Neuronal stem cell (in vitro differentiated cells): Measurements from ENCODE around the gene APIP.

Experiments
- DNase-seq: peaks from one replicate; pipeline ENCODE4 v3.0.0-alpha.2; 2013; ENCODE audit warnings: low spot score
- H2AFZ ChIP-seq: one replicate; pipeline ENCODE4 v1.6.1; 2013; ENCODE audit warnings: mild to moderate bottlenecking, low read length, inconsistent platforms
- H2AK5ac ChIP-seq: 2 replicates; pipeline ENCODE4 v1.6.1; 2013; ENCODE audit warnings: low read depth, mild to moderate bottlenecking, inconsistent platforms, low read length, moderate library complexity, mixed read lengths
- H2BK120ac ChIP-seq: 2 replicates; pipeline ENCODE4 v1.6.1; 2013; ENCODE audit warnings: low read depth, mild to moderate bottlenecking, inconsistent platforms, low read length, moderate library complexity, mixed read lengths
- H2BK12ac ChIP-seq: one replicate; pipeline ENCODE4 v1.6.1; 2013; ENCODE audit warnings: low read length, inconsistent platforms
- H2BK15ac ChIP-seq: 2 replicates; pipeline ENCODE4 v1.6.1; 2013; ENCODE audit warnings: mild to moderate bottlenecking, low read length, inconsistent platforms, mixed read lengths
- H2BK5ac ChIP-seq: one replicate; pipeline ENCODE4 v1.6.1; 2013; ENCODE audit warnings: inconsistent platforms, mild to moderate bottlenecking, low read length, moderate library complexity
- H3K14ac ChIP-seq: one replicate; pipeline ENCODE4 v1.6.1; 2013; ENCODE audit warnings: low read length, inconsistent platforms
- H3K18ac ChIP-seq: 2 replicates; pipeline ENCODE4 v1.6.1; 2013; ENCODE audit warnings: low read length, inconsistent platforms
- H3K23ac ChIP-seq: 2 replicates; pipeline ENCODE4 v1.6.1; 2013; ENCODE audit warnings: low read depth, mild to moderate bottlenecking, mixed read lengths, low read length, inconsistent platforms; ENCODE audit not compliant: poor library complexity
- H3K27ac ChIP-seq: replicated peaks from 3 replicates; pipeline ENCODE4 v1.5.1; 2013; ENCODE audit warnings: low read length, inconsistent platforms
- H3K27me3 ChIP-seq, 3 experiments: 2 replicates each; pipeline ENCODE4 v1.6.1; 2013; ENCODE audit warnings: low read length in 3 of 3, mild to moderate bottlenecking in 2 of 3, inconsistent platforms in 1 of 3, low read depth in 1 of 3, mixed read lengths in 1 of 3, moderate library complexity in 1 of 3; ENCODE audit not compliant: control insufficient read depth in 3 of 3, insufficient read depth in 3 of 3
- H3K36me3 ChIP-seq, 2 donors: replicated peaks in 1 of 2; 2 replicates each; pipeline ENCODE4 v1.6.1; 2013; ENCODE audit warnings: low read length in 2 of 2; ENCODE audit not compliant: control insufficient read depth in 2 of 2, insufficient read depth in 2 of 2
- H3K4ac ChIP-seq: 2 replicates; pipeline ENCODE4 v1.6.1; 2013; ENCODE audit warnings: inconsistent platforms, mild to moderate bottlenecking, low read length, moderate library complexity
- H3K4me1 ChIP-seq, 2 donors: 1 replicate in 1 of 2; 2 replicates in 1 of 2; pipeline ENCODE4 v1.6.1; 2013; ENCODE audit warnings: low read length in 2 of 2, low read depth in 1 of 2; ENCODE audit not compliant: control insufficient read depth in 2 of 2, insufficient read depth in 1 of 2
- H3K4me2 ChIP-seq: one replicate; pipeline ENCODE4 v1.6.1; 2013; ENCODE audit warnings: mild to moderate bottlenecking, low read length, inconsistent platforms; ENCODE audit not compliant: insufficient read depth, poor library complexity, severe bottlenecking
- H3K4me3 ChIP-seq, 2 donors: 2 replicates each; pipeline ENCODE4 v1.5.1; 2013; ENCODE audit warnings: low read length in 2 of 2, mild to moderate bottlenecking in 2 of 2, inconsistent platforms in 1 of 2, moderate library complexity in 1 of 2
- H3K79me1 ChIP-seq: one replicate; pipeline ENCODE4 v1.6.1; 2013; ENCODE audit warnings: low read depth, mild to moderate bottlenecking, inconsistent platforms, low read length, moderate library complexity
- H3K9ac ChIP-seq: one replicate; pipeline ENCODE4 v1.6.1; 2013; ENCODE audit warnings: mild to moderate bottlenecking, low read depth, low read length, inconsistent platforms; ENCODE audit not compliant: poor library complexity
- H3K9me3 ChIP-seq, 2 donors: replicated peaks in 1 of 2; 2 replicates each; pipeline versions ENCODE3 to v1.6.1; 2013; ENCODE audit warnings: low read length in 2 of 2, mild to moderate bottlenecking in 2 of 2, inconsistent platforms in 1 of 2, low read depth in 1 of 2, mixed read lengths in 1 of 2, moderate library complexity in 1 of 2; ENCODE audit not compliant: control insufficient read depth in 2 of 2, insufficient read depth in 1 of 2
- H4K8ac ChIP-seq: one replicate; pipeline ENCODE4 v1.6.1; 2013; ENCODE audit warnings: low read depth, mild to moderate bottlenecking, inconsistent platforms, low read length, moderate library complexity
- H4K91ac ChIP-seq: one replicate; pipeline ENCODE4 v1.6.1; 2013; ENCODE audit warnings: low read length, low read depth, mild to moderate bottlenecking, inconsistent platforms; ENCODE audit not compliant: poor library complexity
- WGBS, 2 donors: extraction: QIAGEN DNeasy Blood & Tissue Kit; methylation state at CpG; one replicate each; pipeline ENCODE4 v1.1.7; 2013; ENCODE audit warnings: missing lambda C conversion rate in 2 of 2, mixed read lengths in 1 of 2; ENCODE audit not compliant: insufficient read length in 2 of 2, insufficient replicate concordance in 1 of 2; ENCODE audit errors: extremely low coverage in 2 of 2; 5-methylcytosine and 5-hydroxymethylcytosine counted together

The APIP gene

DNA sequence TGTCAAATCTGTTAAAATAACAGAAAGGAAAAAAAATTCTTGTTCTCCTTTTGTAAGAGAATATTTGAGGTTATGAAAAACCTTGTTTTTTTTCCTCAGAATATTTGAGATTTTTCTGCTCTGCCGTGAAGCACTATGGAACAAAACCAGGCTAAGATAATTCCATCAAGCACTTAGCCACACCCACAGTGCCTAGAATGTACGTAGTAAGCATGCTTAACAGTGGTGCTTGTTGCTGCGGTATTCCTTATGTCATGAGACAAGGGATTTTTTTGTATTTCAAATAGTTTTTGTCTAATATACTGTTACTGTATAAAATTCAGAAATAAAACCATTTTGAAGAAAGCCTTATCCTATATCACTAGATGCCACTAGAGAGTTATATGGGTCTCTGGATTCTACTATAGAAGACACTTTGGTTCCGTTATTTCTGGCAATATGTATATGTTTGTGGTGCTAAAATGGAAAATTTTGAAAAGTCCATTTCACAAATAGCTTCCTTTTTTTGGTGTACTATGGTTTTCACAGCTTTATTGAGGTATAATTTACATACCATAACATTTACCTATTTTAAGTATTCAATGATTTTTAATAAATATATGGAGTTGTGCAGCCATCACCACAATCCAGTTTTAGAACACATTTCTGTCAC, 24.0 kb upstream of the APIP start:
- Histone ChIP-seq H2BK15ac (no peak overlapping the region), H3K4me1 (no peaks in the 10 kb centered on the region), H2AK5ac (no peak overlapping the region), H2AFZ (no peak overlapping the region), H3K4me2 (no peak overlapping the region), H3K18ac (no peak overlapping the region), H3K79me1 (peaks cover 2% of the 10 kb centered on the region), H3K14ac (no peak overlapping the region), H3K9ac (no peak overlapping the region), H4K91ac (no peak overlapping the region), H2BK12ac (no peak overlapping the region), H3K9me3 (peaks cover 0 to 8% of the 10 kb centered on the region in 2 donors), H3K27me3 (no peaks in the 10 kb centered on the region), H3K23ac (no peak overlapping the region), H3K4me3 (no peak overlapping the region), H3K27ac (no peak overlapping the region), H2BK120ac (no peak overlapping the region), H3K4ac (no peak overlapping the region), H3K36me3 (peaks cover 2 to 29% of the 10 kb centered on the region in 2 donors), H4K8ac (no peak overlapping the region), H2BK5ac (no peak overlapping the region)
- DNase-seq, result no peak
- WGBS, 2 donors, result no CpG with 5 or more reads among the region's 4 CpGs

DNA sequence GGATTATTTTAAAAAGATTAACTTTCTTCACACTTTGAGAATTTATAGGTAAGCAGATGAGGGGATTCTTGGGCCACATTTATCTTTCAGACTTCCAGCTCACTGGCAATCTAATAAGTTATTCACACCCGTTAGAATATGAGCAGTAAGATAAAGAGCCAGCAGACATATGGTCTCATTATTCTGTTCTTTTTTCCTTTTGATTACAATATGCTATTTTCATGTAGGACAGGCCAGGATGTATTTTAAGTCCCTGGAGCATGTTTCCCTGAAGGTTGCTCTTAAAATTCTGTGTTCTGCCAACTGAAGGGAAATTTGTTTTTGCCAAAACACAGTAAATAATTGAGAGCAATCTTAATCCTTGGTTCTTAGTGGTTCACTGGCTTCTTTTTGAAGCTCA, 22.4 kb upstream of the APIP start:
- Histone ChIP-seq H3K27me3 (no peaks in the 10 kb centered on the region), H4K91ac (no peak overlapping the region), H2BK120ac (no peak overlapping the region), H3K14ac (no peak overlapping the region), H3K9ac (no peak overlapping the region), H2BK12ac (no peak overlapping the region), H2BK15ac (no peak overlapping the region), H2BK5ac (no peak overlapping the region), H4K8ac (no peak overlapping the region), H3K9me3 (peaks cover 0 to 5% of the 10 kb centered on the region in 2 donors), H3K4me2 (no peak overlapping the region), H3K27ac (no peak overlapping the region), H2AFZ (no peak overlapping the region), H3K36me3 (peaks cover 1 to 35% of the 10 kb centered on the region in 2 donors), H3K79me1 (peaks cover 2% of the 10 kb centered on the region), H3K4me1 (no peaks in the 10 kb centered on the region), H3K4ac (no peak overlapping the region), H3K4me3 (no peak overlapping the region), H3K18ac (no peak overlapping the region), H3K23ac (no peak overlapping the region), H2AK5ac (no peak overlapping the region)
- DNase-seq, result no peak
- no CpG with 5 or more reads among the region's 1 CpG for WGBS, 2 donors

DNA sequence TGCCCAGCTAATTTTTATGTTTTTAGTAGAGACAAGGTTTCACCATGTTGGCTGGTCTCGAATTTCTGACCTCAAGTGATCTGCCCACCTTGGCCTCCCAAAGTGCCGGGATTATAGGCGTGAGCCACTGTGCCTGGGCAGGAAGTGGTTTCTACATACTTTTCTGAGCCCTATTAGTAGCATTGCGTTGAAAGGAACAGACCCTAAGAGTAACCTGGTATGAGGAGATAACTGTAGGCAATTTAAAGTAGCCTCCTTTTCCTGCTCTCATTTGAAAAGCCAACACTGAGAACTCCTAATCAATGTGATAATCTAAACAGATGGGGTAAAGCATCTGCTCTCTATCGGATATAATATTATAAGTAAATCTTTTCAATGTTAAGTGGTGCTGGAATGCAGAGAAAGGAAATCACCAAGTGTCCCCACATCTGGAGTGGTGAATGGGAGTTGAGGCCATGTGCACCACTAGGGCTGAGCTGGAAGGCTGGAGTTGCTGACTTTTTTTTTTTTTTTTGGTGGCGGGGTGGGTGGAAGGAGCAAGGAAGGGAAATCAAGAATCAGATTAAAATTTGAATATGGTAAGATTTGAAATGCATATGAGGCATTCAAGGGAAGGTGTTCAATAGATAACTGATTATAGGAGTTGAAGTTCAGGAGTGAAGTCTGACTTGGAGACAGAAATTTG, 20.9 kb upstream of the APIP start:
- Histone ChIP-seq H3K79me1 (peaks cover 2% of the 10 kb centered on the region), H2BK12ac (no peak overlapping the region), H3K27me3 (no peaks in the 10 kb centered on the region), H3K9ac (no peak overlapping the region), H3K23ac (no peak overlapping the region), H3K27ac (no peak overlapping the region), H3K9me3 (peaks cover 0 to 5% of the 10 kb centered on the region in 2 donors), H2BK120ac (no peak overlapping the region), H2AK5ac (no peak overlapping the region), H3K4ac (no peak overlapping the region), H3K14ac (no peak overlapping the region), H4K91ac (no peak overlapping the region), H3K4me1 (no peaks in the 10 kb centered on the region), H2BK15ac (no peak overlapping the region), H3K18ac (no peak overlapping the region), H2AFZ (no peak overlapping the region), H4K8ac (no peak overlapping the region), H3K36me3 (peaks cover 0 to 50% of the 10 kb centered on the region in 2 donors), H2BK5ac (no peak overlapping the region), H3K4me3 (no peak overlapping the region), H3K4me2 (no peak overlapping the region)
- no peak for DNase-seq
- no CpG with 5 or more reads among the region's 6 CpGs for WGBS, 2 donors
